ENCODE measurements around the gene NOXO1. TPM values are rescaled to one million over a fixed set of nuclear protein-coding genes. Genes with fewer than 3 reads are reported as not detected.

The NOXO1 gene
- total RNA-seq, 1 experiment from 2014 or later: 1.2 TPM

DNA sequence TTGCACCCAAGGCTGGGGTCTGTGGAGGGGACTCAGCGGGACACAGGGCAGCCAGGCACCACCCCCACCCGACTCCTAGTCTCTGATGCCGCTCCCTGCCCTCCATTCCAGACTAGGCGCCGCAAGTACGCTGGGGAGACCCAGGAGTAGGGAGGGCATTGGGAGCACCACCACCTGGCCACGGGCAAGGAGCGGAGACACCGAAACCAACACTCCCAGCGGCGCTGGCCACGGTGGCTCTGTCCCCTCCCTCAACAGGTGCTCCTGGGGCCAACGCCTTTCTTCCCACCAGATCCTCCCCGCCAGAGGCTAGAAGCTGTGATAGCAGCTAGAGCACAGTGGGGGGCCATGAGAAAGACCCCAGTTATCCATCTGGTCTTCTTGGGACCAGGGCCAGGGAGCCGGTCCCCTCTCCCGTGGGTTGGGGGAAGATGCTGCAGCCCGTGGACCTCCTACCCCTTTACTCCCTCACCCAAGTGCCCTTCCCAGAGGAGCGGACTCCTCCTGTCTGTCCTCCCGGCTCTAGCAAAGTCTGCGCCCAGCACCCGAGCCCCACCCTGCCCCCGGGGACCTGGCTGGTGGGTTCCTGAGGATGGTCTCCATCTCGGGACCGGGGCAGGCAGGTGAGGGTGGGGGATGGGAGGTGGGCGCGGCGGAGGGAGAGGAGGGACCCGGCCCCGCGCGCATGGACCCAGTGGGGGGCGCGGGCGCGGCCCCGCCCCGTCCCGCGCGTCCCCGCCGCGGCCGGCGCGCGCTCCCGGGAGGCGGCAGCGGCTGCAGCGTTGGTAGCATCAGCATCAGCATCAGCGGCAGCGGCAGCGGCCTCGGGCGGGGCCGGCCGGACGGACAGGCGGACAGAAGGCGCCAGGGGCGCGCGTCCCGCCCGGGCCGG is 8.2 kb upstream of the NOXO1 start, which contains the start of gene SYNGR3:
SYNGR3 (plus strand) TSS at position 762 of the 892 bp plus-strand sequence. CDS start 133 bp downstream, outside the sequence.
- peak within 1 kb of the TSS; percentile 44 for H3K4me3 ChIP-seq (ENCODE audit: low read depth, low read length, poor library complexity, severe bottlenecking)
- no peak within 1 kb of the TSS for H3K27ac ChIP-seq (ENCODE audit: low read depth, low read length, poor library complexity, severe bottlenecking)
- peaks cover 7% of the 10 kb centered on the region for H3K36me3 ChIP-seq (ENCODE audit: insufficient read depth, low read length, poor library complexity, severe bottlenecking)
- peaks cover 17% of the 10 kb centered on the region for H3K27me3 ChIP-seq (replicated peaks; ENCODE audit: insufficient read depth, low read depth, low read length, poor library complexity)
- DNase-seq (ENCODE audit: low spot score): no peak
- peaks cover 11% of the 10 kb centered on the region for H3K4me1 ChIP-seq (ENCODE audit: insufficient read depth, low read length, poor library complexity, severe bottlenecking)
- BruUV-seq (replicated peaks): no TSS peak
- intact Hi-C loops (cut with micrococcal nuclease; ENCODE audit: unreplicated experiment): no loop called here
- no peaks in the 10 kb centered on the region for H3K9me3 ChIP-seq (ENCODE audit: low read depth, low read length, poor library complexity, severe bottlenecking)
- ChIA-PET POLR2A (ENCODE audit: low non-redundant PET) (no interaction called here), CTCF (no interaction called here)
- TF ChIP-seq EZH2 (IDR thresholded peaks at IDR 0.05; ENCODE audit: borderline replicate concordance, low read depth, low read length, poor library complexity, severe bottlenecking): no peak
- TF ChIP-seq, protein P1, sequence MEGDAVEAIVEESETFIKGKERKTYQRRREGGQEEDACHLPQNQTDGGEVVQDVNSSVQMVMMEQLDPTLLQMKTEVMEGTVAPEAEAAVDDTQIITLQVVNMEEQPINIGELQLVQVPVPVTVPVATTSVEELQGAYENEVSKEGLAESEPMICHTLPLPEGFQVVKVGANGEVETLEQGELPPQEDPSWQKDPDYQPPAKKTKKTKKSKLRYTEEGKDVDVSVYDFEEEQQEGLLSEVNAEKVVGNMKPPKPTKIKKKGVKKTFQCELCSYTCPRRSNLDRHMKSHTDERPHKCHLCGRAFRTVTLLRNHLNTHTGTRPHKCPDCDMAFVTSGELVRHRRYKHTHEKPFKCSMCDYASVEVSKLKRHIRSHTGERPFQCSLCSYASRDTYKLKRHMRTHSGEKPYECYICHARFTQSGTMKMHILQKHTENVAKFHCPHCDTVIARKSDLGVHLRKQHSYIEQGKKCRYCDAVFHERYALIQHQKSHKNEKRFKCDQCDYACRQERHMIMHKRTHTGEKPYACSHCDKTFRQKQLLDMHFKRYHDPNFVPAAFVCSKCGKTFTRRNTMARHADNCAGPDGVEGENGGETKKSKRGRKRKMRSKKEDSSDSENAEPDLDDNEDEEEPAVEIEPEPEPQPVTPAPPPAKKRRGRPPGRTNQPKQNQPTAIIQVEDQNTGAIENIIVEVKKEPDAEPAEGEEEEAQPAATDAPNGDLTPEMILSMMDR (conservative IDR thresholded peaks at IDR 0.05; ENCODE audit: low read depth, low read length): no peak

DNA sequence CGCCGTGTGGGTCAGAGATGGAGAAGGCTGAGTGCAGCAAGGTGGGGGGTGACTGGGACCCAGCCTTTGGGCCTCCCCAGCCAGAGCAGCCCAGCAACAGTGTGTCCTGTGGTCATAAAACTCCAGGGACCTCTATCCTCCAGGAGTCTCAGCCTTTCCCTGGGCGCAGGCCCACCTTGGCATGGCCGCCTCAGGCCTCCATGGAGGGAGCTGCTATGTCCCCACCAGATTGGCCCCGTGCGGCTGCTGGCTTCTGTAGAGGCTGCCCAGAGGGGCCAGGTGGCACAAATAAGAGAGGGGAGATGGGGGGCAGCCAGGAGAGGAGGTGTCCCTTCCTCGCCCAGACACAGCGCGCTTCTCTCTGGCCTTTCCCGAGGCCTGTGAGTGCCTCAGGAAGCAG is 5.9 kb upstream of the NOXO1 start:
- CTCF ChIA-PET: no interaction called here
- Histone ChIP-seq H3K36me3 (ENCODE audit: insufficient read depth, low read length, poor library complexity, severe bottlenecking) (peaks cover 7% of the 10 kb centered on the region), H3K4me1 (ENCODE audit: insufficient read depth, low read length, poor library complexity, severe bottlenecking) (peaks cover 12% of the 10 kb centered on the region), H3K27ac (ENCODE audit: low read depth, low read length, poor library complexity, severe bottlenecking) (no peak overlapping the region), H3K9me3 (ENCODE audit: low read depth, low read length, poor library complexity, severe bottlenecking) (no peaks in the 10 kb centered on the region), H3K27me3 (replicated peaks; ENCODE audit: insufficient read depth, low read depth, low read length, poor library complexity) (peaks cover 17% of the 10 kb centered on the region), H3K4me3 (ENCODE audit: low read depth, low read length, poor library complexity, severe bottlenecking) (no peak overlapping the region)
- POLR2A ChIA-PET (ENCODE audit: low non-redundant PET): interaction anchor here (0.7 kb wide), 1 partner anchor 22 kb away, joined by 4 read pairs; no protein-coding TSS in a partner anchor
- intact Hi-C loops (cut with micrococcal nuclease; ENCODE audit: unreplicated experiment): no loop called here
- no TSS peak for BruUV-seq (replicated peaks)
- DNase-seq (ENCODE audit: low spot score): no peak
- TF ChIP-seq EZH2 (IDR thresholded peaks at IDR 0.05; ENCODE audit: borderline replicate concordance, low read depth, low read length, poor library complexity, severe bottlenecking): no peak
- TF ChIP-seq, protein P1 (conservative IDR thresholded peaks at IDR 0.05; ENCODE audit: low read depth, low read length): no peak

DNA sequence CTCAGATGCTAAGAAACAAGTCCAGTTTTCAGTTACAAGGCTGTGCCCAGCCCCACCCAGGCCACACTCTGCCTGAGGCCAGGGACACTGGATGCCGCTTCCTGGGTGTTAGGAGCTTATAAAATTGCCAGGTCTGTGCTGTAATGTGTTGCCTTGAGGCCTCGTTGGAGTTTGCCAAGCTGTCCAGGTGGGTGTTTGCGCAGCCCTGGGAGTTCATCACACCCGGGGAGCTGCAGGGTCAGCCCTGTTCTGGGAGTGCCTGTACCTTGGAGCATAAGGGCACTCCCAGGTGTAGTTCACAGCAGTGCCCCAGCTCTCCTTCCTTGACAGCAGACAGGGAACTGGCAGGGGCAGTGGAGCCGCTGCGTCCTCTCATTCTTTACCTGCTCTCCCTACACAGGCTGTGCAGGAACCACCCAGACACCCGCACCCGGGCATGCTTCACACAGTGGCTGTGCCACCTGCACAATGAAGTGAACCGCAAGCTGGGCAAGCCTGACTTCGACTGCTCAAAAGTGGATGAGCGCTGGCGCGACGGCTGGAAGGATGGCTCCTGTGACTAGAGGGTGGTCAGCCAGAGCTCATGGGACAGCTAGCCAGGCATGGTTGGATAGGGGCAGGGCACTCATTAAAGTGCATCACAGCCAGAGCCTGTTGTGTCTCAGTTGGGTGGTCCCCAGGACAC is 4.3 kb upstream of the NOXO1 start:
- intact Hi-C loops (cut with micrococcal nuclease; ENCODE audit: unreplicated experiment): no loop called here

More for the DNA sequence above, 4.3 kb upstream of the NOXO1 start:
- BruUV-seq (replicated peaks): no TSS peak
- Histone ChIP-seq H3K27ac (ENCODE audit: low read depth, low read length, poor library complexity, severe bottlenecking) (no peak overlapping the region), H3K4me3 (ENCODE audit: low read depth, low read length, poor library complexity, severe bottlenecking) (peak overlapping the region; percentile 81), H3K27me3 (replicated peaks; ENCODE audit: insufficient read depth, low read depth, low read length, poor library complexity) (peaks cover 12% of the 10 kb centered on the region), H3K9me3 (ENCODE audit: low read depth, low read length, poor library complexity, severe bottlenecking) (no peaks in the 10 kb centered on the region), H3K4me1 (ENCODE audit: insufficient read depth, low read length, poor library complexity, severe bottlenecking) (peaks cover 24% of the 10 kb centered on the region), H3K36me3 (ENCODE audit: insufficient read depth, low read length, poor library complexity, severe bottlenecking) (peaks cover 7% of the 10 kb centered on the region)
- no peak for DNase-seq (ENCODE audit: low spot score)
- CTCF ChIA-PET: interaction anchor here (0.6 to 0.9 kb wide), 2 partner anchors 26 to 155 kb away, joined by 4 to 6 read pairs; no protein-coding TSS in a partner anchor
- POLR2A ChIA-PET (ENCODE audit: low non-redundant PET): interaction anchor here (0.6 kb wide), 1 partner anchor 21 kb away, joined by 3 read pairs; the partner anchor contains the start of gene RPS2
- TF ChIP-seq, protein P1 (conservative IDR thresholded peaks at IDR 0.05; ENCODE audit: low read depth, low read length): no peak
- TF ChIP-seq EZH2 (IDR thresholded peaks at IDR 0.05; ENCODE audit: borderline replicate concordance, low read depth, low read length, poor library complexity, severe bottlenecking): no peak

Measured in A673 (cell line).